HCT116 (cell line): ENCODE data around the gene COPS8.

Experiments
- CTCF ChIP-seq, 3 experiments: fragments of 200-600 bp in 1 of 3; sonication (generic) in 1 of 3; IDR thresholded peaks in 2 of 3; conservative IDR thresholded peaks in 1 of 3; 2 replicates each; pipeline ENCODE4 v1.5.1; 2012 to 2017; ENCODE audit warnings: low read depth in 2 of 3, low read length in 2 of 3, antibody characterized with exemption in 1 of 3, borderline replicate concordance in 1 of 3, control low read depth in 1 of 3, mild to moderate bottlenecking in 1 of 3, mixed read lengths in 1 of 3, mixed run types in 1 of 3, moderate library complexity in 1 of 3; ENCODE audit not compliant: insufficient read depth in 1 of 3
- POLR2A ChIP-seq: IDR thresholded peaks from 2 replicates; pipeline ENCODE4 v1.7.0; 2011; ENCODE audit warnings: borderline replicate concordance; ENCODE audit not compliant: insufficient read depth, insufficient read length; ENCODE audit errors: extremely low read depth
- SP1 ChIP-seq: IDR thresholded peaks from 2 replicates; pipeline ENCODE4 v1.6.1; 2012; ENCODE audit warnings: low read depth
- YY1 ChIP-seq: IDR thresholded peaks from 2 replicates; pipeline ENCODE4 v1.6.1; 2011; ENCODE audit warnings: low read length, low read depth, moderate library complexity, mild to moderate bottlenecking; ENCODE audit not compliant: insufficient replicate concordance; ENCODE audit errors: extremely low read depth

GRCh38 chr2:237062585-237062984 lies 23.1 kb upstream of the COPS8 start:
- TF ChIP-seq YY1 (no peak), SP1 (no peak), CTCF (IDR thresholded peaks at IDR 0.05 in 2 of 3, conservative IDR thresholded peaks at IDR 0.05 in 1 of 3; ENCODE audit: borderline replicate concordance in 1 of 3, insufficient read depth in 1 of 3, low read depth in 2 of 3, low read length in 2 of 3) (no peak), POLR2A (no peak)
